ENCODE results near the gene LIN54.
"Not testable (repeated sequence)": the region's sequence is repeated elsewhere in the genome, so short reads cannot be mapped to it uniquely, and the experiment has no call there.

The LIN54 gene

DNA sequence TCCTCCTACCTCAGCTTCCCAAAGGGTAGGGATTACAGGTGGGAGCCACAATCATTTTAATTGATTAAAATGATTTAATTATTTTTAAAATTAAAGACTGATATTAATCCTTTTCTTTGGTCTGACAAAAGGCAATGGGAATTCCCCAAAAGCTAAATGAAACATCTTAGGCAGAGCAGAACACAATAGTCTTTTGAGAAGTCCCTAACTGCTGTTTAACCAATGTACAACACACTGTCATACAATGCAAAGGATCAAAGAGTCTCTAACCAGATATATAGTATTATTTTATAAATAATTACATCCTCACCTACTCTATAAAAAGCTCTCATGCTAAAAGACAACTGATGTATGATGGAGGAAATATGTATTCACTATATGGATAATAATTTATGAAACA lies 63.1 kb downstream of the LIN54 start:
- DNase-seq (ENCODE audit: low read depth in 2 of 2), result no peak

DNA sequence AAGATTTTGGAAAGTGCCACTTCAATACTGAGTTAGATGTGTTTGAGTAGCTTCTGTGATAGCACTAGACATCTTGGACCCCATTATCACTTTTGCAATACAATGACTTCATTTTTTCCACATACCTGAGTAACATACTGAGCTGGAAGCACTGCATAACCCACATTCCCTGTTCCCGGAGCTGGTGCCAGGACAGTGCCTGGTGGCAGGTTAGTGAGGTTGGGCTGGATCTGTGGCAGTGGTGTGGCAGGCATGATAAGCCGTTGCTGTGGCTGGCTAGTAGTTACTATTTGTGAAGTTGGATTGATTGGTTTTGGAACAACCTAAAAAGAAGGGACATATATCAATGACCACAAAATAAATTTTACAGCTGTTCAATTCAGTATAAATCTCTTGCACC lies 71.2 kb downstream of the LIN54 start:
- DNase-seq (ENCODE audit: low read depth in 2 of 2), result no peak

DNA sequence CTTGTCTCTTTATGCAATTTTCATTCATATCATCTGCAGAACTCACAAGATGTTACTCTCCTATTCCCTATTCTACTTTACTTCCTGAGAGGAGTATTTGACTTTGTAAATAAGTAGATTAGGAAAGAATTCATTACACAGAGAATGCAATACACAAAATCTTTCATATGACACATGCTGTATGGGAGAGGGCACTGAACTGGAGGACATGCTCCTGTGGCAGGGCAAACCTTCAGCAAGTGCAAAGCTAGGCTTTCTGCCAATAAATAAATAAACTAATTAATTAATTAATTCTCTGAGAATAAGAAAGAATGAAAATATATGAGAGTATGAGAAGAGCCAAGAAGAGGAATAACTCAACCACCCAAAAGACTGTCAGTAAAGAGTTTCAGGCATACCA lies 76.2 kb downstream of the LIN54 start:
- DNase-seq (ENCODE audit: low read depth in 2 of 2), result no peak

DNA sequence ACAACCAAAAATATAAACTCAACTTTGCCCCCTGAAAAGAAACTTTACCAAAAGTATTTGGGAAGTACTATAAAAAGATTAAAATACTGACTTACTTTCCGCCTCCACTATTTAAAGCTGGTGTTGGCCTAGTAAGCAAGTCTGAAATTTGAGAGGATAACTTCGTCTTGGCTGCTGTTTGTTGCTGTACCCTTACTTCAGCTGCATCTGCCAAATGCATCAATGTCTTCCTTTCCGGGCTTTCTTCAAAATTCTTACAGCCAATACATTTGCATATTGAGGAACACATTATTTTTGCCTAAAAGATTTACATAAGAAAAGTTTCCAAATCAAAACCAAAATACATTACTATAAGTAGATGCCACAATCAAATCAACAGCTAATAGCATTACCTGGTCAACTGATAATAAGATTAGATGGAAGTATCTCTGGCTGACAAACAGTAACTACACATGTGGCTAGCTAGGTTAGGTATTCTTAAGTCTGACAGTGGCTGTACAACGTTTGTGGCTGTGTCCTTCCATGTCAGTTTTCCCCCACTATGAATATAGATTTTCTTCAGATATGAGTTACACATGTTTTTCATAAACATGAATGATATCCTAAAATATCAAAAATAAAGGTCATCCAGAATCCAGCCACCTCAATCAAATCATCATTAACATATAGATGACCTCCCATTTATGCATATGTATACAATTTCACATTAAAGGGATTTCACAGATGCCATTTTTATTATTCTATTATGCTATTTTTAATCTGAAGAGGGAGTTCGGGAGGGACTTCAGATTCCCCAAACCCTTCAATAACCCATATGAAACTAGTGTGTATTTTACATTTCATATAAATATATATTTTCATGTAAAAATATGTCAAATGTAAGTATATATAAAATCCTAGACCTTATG lies 79.5 kb downstream of the LIN54 start:
- DNase-seq (ENCODE audit: low read depth in 2 of 2), result no peak

DNA sequence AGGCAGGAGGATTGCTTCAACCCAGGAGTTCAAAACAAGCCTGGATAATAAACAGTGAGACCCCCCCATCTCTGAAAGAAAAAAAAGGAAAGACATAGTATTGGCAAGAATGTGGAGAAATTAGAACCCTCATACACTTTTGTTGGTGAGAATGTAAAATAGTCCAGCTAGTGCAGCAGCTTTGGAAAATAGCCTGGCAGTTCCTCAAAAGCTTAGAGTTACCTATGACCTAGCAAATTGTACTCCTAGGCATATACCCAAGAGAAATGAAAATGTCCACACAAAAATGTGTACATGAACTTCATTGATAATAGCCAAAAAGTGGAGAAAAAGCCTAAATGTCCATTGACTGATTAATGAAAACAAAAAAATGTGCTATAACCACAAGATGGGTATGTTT lies 88.8 kb downstream of the LIN54 start:
- no peak for DNase-seq (ENCODE audit: low read depth in 2 of 2)

DNA sequence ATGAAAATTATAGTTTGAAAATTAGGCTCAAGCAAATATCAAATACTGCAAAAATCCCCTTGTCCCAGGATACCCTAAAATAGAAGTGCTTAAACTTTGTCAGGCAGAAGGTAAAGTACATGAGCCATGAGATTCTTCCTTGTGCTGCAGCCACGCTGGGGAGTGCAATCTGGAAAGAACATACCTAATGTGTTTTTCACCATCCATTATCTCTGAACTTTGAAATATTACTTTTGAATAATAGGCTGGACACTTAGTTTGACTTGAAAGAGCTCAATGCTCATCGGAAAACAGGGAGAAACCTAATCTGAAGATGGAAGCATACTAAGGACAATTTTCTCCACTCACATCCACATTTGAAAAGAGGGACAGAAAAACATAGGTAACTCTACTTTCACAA lies 91.2 kb downstream of the LIN54 start:
- DNase-seq (ENCODE audit: low read depth in 2 of 2), result no peak

DNA sequence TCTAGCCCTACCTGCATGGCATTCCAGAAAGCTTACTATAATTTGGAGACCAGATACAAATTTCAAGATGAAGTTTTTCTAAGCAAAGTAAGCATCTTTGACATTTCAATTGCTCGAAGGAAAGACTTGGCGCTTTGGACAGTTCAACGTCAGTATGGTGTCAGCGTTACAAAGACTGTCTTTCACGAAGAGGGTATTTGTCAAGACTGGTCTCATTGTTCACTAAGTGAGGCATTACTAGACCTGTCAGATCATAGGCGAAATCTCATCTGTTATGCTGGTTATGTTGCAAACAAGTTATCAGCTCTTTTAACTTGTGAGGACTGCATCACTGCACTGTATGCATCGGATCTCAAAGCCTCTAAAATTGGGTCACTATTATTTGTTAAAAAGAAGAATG lies 92.5 kb downstream of the LIN54 start:
- no peak for DNase-seq (ENCODE audit: low read depth in 2 of 2)

DNA sequence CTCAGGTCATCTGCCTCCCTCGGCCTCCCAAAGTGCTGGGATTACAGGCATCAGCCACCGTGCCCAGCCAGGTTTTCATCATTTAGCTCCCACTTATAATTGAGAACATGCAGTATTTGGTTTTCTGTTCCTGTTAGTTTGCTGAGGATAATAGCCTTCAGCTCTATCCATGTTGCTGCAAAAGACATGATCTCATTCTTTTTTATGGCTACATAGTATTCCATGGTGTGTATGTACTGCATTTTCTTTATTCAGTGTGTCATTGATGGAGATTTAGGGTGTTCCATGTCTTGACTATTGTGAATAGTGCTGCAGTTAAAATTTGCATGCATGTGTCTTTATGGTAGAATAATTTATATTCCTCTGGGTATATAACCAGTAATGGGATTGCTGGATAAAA lies 96.7 kb downstream of the LIN54 start:
- DNase-seq (ENCODE audit: low read depth in 2 of 2), result not testable (repeated sequence)

DNA sequence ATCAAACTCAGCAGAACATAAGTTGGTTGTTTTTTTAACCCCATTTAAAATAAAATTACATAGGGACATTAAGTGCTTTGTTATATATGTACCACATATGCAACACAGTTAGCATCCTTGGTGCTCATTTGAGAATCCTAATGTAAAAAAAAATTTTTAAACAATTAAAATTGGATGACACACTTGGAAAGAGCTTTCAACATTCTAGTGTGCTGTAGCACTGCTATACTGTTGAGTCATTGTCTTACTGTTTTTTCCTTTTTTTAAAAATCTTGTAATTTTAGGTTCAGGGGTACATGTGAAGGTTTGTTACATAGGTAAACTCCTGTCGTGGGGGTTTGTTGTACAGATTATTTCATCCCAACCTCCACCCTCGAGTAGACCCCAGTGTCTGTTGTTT lies 97.3 kb downstream of the LIN54 start:
- no peak for DNase-seq (ENCODE audit: low read depth in 2 of 2)

DNA sequence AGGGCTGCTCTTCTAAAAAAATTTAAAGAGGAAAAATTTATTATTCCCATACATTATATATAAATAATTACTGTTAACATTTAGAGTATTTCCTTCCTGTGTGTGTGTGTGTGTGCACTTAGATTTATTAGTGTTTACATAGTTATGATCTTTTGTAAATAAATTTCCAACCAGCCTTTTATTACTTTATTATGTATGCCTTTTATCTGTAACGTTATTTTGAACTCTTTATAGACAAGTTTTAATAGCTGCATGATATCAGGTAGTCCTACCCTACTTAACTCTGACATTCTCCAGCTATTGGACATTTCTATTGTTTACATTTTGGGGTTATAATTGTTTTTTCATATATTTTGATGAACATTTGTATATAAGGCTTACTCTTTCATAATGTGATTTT lies 101.3 kb downstream of the LIN54 start:
- no peak for DNase-seq (ENCODE audit: low read depth in 2 of 2)

DNA sequence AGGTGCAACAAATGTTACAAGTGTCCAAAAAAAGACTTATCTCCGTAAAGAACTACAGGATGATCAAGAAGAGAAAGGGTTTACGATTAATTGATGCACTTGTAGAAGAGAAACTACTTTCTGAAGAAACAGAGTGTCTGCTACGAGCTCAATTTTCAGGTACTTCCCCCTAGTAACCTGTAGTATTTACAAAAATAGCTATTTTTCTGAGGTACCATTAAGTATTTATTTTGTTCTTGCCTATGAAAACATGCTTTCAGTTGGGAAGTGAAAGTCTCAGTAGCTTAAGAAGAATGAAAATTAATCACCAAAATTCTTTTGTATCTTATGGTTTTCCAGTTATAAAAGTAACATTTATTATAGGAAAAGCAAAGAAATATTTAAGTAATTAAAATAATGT lies 104.2 kb downstream of the LIN54 start:
- DNase-seq (ENCODE audit: low read depth in 2 of 2), result no peak

DNA sequence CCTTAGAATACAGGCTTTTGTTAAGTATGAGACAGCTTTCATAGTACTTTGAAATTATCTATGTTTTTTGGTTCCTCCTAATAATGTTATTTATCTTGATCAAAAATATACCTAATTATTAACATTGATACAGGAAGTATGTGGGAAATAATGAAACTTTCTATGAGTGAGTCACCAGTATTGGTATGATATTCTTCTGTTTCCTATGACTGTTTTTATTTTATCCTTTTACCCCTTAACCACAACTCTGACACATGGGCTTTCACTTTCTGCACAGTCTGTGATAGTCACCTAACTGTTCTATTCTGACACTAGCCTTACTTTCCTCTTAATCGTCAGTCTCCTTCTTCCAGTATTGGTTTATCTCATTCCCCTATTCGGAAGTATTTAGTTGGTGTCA lies 105.4 kb downstream of the LIN54 start:
- no peak for DNase-seq (ENCODE audit: low read depth in 2 of 2)

DNA sequence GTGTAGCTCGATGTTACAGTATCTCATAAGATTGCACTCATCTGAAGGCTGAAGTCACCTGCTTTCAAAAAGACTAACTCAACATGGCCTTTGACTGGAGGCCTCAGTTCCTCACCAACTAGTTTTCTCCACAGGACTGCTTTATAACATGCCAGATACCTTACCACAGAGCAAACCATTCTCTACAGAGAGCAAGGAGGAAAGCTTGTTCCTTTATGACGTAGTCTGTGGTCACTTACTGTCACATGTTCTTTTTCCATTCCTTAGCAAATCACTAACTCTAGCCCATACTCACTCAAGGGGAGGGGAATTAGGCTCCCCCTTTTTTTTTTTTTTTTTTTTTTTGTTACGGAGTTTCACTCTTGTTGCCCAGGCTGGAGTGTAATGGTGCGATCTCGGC lies 106.9 kb downstream of the LIN54 start:
- no peak for DNase-seq (ENCODE audit: low read depth in 2 of 2)

DNA sequence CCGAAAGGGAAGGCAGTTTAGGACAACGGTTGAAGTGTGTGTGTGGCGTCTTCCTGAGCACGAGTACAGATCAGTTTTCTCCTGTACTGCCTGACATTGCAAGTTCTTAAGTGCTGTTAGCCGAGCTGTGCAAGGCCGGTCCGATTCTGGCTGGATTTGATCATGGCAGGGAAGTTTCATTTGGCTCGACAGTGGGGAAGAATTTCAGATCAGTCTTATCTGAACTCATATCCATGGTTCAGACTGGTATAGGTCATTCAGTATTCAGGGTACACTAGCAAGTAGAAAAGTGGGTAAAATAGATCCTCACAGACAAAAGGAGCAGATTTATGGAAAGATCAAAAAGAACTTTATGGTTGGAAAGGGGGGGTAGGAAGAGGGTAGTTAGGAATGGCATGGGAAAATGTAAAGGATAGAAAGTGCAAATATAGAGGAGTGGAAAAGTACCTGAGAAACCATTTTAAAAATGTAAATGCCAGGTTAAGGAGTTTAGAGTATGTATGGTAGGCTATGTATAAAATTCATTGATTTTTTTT lies 109.4 kb downstream of the LIN54 start:
- no peak for DNase-seq (ENCODE audit: low read depth in 2 of 2)

DNA sequence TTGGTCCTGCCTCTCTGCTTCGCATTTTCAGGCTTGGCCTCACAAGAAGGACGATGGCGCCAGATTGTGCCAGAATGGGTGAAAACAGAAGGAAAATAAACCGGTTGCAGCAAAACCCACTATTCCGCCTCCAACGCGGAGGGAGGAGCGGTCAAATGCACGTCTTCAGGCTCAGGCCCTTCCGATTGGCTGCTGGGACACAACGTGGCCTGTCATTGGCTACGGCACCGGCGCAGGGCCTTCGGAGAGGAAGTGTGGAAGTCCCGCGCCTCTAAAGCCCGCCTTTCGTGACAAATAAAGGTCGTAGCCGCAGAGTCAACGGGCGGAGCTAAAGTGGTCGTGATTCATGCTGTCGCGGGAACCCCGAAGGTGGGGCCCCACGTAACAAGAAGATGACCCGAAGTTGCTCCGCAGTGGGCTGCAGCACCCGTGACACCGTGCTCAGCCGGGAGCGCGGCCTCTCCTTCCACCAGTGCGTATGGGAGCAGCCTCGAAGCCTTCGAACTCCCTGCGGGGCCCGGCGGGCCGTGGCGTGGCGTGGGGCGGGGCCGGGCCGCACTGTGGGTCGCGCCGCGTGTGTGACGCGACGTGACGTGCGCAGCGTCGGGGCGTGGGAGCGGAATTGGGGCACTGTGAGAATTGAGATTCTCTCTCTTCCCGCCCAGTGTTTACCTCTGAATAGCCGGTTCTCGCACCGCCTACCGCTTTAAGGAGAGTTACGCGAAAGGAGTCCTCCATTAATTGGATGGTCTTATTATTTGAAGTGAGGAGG lies 110.0 kb downstream of the LIN54 start, which contains the start of gene THAP9:
TSS of gene THAP9 (plus strand) at position 325 of the 772 bp plus-strand sequence. CDS start at position 393, 68 bp downstream.
- peak; percentile 95 to 96 for DNase-seq (ENCODE audit: low read depth in 2 of 2)

DNA sequence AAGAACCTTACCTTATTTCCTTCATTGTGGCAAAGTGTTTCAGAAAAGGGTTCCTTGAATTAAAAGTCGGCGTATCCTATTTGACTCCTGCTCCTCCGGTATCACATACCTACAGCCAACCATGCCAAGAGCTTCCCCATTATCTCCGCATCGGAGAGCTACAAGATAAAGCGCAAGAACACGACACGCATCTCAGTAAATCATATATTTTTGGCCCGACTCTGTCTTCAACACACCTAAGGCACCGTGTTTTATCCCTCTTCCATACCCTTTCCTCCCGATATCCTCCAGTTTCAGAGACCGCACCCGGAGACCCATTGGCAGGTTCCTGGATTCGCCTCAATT lies 110.6 kb downstream of the LIN54 start:
- DNase-seq (ENCODE audit: low read depth in 2 of 2), result no peak

DNA sequence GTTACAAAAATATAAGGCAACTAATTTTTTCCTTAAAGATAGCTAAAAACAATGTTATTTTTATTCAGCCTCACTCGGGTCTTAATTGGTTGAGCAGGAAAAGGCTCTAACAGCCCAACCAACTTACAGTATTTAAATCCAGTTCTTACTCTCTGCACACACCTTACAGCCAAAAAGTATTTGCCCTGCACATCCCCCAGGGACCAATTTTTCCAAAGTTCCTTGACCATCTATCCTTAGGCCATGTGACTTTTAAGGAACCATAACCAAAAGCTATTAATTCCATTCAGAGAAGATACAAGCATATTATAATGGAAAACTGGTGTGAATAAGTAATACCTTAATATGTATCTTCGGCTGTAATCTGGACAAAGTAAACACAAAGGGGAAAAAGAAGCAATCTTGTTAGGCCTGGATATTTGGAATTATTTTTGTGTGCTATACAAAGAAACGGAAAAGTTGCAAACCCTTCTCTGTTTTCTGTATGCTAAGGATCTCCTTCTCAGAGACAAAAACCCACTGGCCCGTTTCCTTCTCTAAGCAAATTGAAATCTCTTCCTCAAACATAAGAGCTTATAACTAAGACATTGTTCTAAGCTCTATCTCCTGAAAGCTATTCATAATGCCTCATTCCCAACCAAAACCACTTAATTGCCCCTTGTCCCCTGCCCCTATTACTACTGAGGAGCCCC lies 111.1 kb downstream of the LIN54 start:
- no peak for DNase-seq (ENCODE audit: low read depth in 2 of 2)

DNA sequence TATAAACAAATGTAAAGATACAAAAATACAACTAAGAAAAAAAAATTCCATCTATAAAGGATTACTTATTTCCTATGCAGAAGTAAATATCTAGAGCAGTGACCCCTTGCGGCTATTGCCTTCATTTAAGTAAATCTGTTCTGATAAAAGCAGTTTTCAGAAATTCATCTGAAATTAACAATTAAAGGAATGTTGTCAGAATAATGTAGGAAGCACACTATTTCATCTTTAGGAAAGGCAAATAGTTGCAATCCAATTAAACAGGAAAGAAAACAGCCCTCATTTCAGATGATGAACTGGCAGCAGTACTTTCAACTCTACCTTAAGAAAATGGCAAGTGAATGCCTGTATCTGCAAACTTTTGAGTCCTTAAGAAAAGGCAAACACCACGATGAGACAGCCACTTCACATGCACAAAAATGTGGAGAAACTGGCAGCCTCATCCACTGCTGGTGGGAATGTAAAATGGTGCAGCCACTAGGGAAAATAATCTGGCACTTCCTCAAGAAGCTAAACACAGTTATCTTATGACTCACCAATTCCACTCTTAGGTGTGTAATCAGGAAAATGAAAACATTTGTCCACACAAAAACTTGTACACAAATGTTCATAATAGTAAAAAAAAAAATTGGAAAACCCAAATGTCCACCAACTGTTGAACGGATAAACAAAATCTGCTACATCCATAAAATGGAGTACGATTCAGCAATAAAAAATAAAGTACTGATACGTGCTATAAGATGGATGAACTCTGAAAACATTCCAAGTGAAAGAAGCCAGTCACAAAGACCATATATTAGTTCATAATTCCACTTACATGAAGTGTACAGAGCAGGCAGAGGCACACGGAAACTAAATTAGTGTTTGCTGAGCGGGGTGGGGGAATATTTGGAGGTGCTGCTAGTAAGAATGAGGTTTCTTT lies 112.0 kb downstream of the LIN54 start:
- no peak for DNase-seq (ENCODE audit: low read depth in 2 of 2)

DNA sequence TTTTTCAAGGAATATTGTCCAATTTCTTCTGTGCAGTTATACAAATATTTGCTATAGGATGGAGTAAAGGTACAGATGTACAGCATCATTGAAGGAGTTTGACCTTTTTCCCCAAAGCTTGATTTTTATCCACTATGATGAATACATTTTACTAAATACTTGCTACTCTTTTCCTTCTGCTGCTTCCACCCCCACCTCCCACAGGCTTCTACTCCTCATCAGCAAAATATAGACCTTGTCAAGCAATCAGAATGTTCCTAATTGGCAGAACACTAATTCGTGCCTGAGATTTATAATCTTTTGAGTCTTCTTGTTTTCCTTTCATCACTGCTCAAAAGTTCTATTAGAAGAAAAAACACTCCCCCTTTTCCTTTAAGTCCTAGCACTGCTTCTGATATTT lies 113.9 kb downstream of the LIN54 start:
- DNase-seq (ENCODE audit: low read depth in 2 of 2), result no peak

DNA sequence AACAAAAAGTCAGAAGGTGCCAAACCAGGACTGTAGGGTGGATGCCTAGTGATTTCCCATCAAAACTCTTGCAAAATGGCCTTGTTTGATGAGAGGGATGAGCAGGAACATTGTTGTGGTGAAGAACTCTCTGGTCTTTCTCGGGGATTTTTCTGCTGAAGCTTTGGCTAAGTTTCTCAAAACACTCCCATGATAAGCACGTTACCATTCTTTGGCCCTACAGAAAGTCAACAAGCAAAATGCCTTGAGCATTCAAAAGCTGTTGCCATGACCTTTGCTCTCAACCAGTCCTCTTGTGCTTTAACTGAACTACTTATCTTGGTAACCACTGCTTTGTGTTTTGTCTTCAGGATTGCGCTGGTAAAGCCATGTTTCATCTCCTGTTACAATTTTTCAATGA lies 116.7 kb downstream of the LIN54 start:
- DNase-seq (ENCODE audit: low read depth in 2 of 2), result no peak

DNA sequence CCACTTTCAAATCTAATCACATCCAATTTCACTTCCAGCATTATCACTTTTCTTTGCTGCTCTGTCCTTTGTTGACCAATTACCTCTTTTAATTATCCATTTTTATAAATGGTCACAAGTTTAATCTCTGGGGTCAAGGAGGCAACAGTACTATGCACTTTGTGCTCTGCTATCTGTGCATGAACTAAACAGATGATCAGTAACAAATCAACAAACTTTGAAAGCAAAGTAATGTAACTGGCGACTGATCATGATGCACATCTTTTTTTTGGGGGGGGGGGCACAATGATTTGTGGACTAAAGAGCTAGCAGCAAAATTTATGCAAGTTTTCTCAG lies 118.2 kb downstream of the LIN54 start:
- no peak for DNase-seq (ENCODE audit: low read depth in 2 of 2)
